Measurements from ENCODE around the gene CFAP61. TPM values are rescaled to one million over a fixed set of nuclear protein-coding genes. Genes with fewer than 3 reads are reported as not detected.
A peak's percentile ranks its signal among the peaks of the same experiment; 100 is the strongest.

CFAP61 gene
- total and polyA plus RNA-seq, 12 donors, result 0.53 to 3.6 (median 1.1) TPM; not detected in 3

- Histone ChIP-seq H3K27me3 (no peaks in the 10 kb centered on the region), H3K36me3 (replicated peaks in 1 of 2) (no peaks in the 10 kb centered on the region), H3K9me3 (replicated peaks in 1 of 3) (no peaks in the 10 kb centered on the region), H3K4me3 (no peak overlapping the region), H3K27ac (no peak overlapping the region), H3K4me1 (replicated peaks in 1 of 2) (no peaks in the 10 kb centered on the region)
- WGBS, 4 donors, result 51 to 62% (median 59%) methylated on average over 8 of the region's 8 CpGs
- no peak for TF ChIP-seq POLR2A (IDR thresholded peaks at IDR 0.05)
- TF ChIP-seq CTCF (IDR thresholded peaks at IDR 0.05), result no peak
- intact Hi-C loops (cut with DNase I), result no loop called here
- no peak for DNase-seq
These were observed 199.5 kb downstream of the CFAP61 start for GRCh38 chr20:20251836-20252235.

- no peaks in the 10 kb centered on the region for H3K9me3 ChIP-seq (replicated peaks in 1 of 3)
- no peaks in the 10 kb centered on the region for H3K36me3 ChIP-seq (replicated peaks in 1 of 2)
- no peak overlapping the region for H3K4me3 ChIP-seq
- H3K4me1 ChIP-seq (replicated peaks in 1 of 2), result no peaks in the 10 kb centered on the region
- no peak for TF ChIP-seq CTCF (IDR thresholded peaks at IDR 0.05)
- TF ChIP-seq POLR2A (IDR thresholded peaks at IDR 0.05), result no peak
- no peak for DNase-seq
- no peak overlapping the region for H3K27ac ChIP-seq
- 68 to 78% (median 72%) methylated on average over 6 of the region's 6 CpGs for WGBS, 4 donors
- no peaks in the 10 kb centered on the region for H3K27me3 ChIP-seq
- intact Hi-C loops (cut with DNase I), result no loop called here
These were observed 200.9 kb downstream of the CFAP61 start for GRCh38 chr20:20253039-20253743.

- Histone ChIP-seq H3K36me3 (replicated peaks in 1 of 2) (no peaks in the 10 kb centered on the region), H3K4me1 (replicated peaks in 1 of 2) (no peaks in the 10 kb centered on the region), H3K4me3 (no peak overlapping the region), H3K27ac (no peak overlapping the region), H3K27me3 (no peaks in the 10 kb centered on the region), H3K9me3 (replicated peaks in 1 of 3) (no peaks in the 10 kb centered on the region)
- intact Hi-C loops (cut with DNase I), result no loop called here
- WGBS, 4 donors, result 48 to 69% (median 55%) methylated on average over 6 of the region's 6 CpGs
- TF ChIP-seq CTCF (IDR thresholded peaks at IDR 0.05) (no peak), POLR2A (IDR thresholded peaks at IDR 0.05) (no peak)
- DNase-seq, result no peak
These were observed 201.5 kb downstream of the CFAP61 start for GRCh38 chr20:20253744-20254330.

GRCh38 chr20:20255099-20255498 lies 202.8 kb downstream of the CFAP61 start:
- TF ChIP-seq POLR2A (IDR thresholded peaks at IDR 0.05), result no peak
- TF ChIP-seq CTCF (IDR thresholded peaks at IDR 0.05), result no peak
- WGBS, 4 donors, result 50 to 71% (median 61%) methylated on average over 3 of the region's 3 CpGs
- intact Hi-C loops (cut with DNase I), result no loop called here

More at GRCh38 chr20:20255099-20255498, 202.8 kb downstream of the CFAP61 start:
- Histone ChIP-seq H3K27ac (no peak overlapping the region), H3K27me3 (no peaks in the 10 kb centered on the region), H3K4me3 (no peak overlapping the region), H3K9me3 (replicated peaks in 1 of 3) (no peaks in the 10 kb centered on the region), H3K4me1 (replicated peaks in 1 of 2) (no peaks in the 10 kb centered on the region), H3K36me3 (replicated peaks in 1 of 2) (no peaks in the 10 kb centered on the region)
- peak in 2 of 7 donors; percentile 31 to 41 for DNase-seq

Measured in adrenal gland (tissue), 12 donors.